ENCODE measurements around the gene GOLGA6L7.
A peak's percentile ranks its signal among the peaks of the same experiment; 100 is the strongest.
"Not testable (repeated sequence)": the region's sequence is repeated elsewhere in the genome, so short reads cannot be mapped to it uniquely, and the experiment has no call there.

The GOLGA6L7 gene, protein sequence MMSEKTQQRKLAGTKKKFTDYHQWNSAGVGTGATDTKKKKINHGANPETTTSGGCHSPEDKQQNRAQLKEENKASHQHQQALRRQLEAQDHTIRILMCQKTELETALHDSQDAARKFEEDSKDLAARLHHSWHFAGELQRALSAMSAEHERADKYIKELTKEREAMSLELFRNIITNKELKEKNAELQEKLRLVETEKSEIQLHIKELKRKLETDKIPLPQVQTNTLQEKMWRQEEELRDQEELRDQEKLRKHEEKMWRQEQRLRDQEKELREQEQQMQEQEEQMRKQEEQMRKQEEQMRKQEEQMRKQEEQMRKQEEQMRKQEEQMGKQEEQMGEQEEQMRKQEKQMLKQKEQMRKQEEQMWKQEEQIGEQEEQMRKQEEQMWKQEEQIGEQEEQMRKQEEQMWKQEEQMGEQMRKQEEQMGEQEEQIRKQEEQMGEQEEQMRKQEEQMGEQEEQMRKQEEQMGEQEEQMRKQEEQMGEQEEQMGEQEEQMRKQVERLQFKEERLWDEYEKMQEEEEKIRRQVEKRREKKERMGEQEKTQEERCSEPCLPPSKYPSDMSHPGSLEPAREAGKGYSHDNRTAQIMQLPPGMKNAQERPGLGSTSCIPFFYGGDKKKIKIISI

DNA sequence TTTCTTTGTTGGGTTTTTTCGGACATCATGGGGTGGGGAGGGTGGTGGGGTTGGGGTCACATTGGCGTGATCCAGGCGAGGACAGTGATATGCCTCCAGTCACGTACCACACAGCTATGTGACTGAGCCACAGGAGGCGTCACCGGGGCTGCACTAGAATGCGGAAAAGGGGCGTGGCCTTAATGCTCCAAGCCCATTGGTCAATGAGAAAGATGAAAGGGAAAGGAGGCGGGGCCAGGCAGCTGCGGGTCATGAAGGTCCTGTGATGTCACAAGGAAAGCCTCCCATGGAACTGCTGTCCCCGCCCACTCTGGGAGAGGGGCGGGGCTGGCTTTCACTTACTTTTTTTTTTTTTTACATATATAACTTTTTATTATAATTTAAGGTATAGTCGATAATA is at the start of gene GOLGA6L7:
Gene GOLGA6L7, minus strand, starts transcription at position 124 of the 400 bp plus-strand sequence. Its CDS starts 95 bp downstream, at position 29.
- DNase-seq: peak; percentile 24

DNA sequence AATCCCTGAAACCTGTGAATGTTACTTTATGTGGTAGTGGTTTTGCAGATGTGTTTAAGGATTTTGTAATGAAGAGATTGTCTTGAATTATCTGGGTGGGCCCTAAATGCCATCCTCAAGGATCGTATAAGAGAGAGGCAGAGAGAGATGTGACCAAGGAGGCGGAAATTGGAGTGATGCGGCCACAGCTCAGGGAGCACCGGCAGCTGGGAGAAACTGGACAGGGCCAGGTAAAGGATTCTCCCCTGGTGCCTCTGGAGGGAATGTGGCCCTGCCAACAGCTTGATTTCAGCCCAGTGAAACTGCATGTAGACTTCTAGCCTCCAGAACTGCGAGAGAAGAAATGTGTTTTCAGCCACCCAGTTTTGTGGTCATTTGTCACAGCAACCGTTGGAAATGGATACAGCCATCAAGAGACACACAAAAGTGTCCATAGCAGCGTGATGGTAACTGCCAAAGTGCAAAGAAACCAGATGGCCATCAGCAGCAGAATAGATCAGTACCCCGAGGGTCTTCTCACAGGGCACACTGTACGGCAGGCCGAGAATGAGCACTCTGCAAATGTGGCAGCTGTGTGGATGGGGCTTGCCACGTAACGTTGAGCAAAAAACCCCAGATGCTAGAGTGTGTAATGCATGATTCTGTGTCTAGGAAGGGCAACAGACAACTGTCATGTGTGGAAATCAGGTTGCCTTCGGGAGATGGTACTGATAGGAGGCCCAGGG is 49.6 kb upstream of the GOLGA6L7 start:
- no peak for DNase-seq

DNA sequence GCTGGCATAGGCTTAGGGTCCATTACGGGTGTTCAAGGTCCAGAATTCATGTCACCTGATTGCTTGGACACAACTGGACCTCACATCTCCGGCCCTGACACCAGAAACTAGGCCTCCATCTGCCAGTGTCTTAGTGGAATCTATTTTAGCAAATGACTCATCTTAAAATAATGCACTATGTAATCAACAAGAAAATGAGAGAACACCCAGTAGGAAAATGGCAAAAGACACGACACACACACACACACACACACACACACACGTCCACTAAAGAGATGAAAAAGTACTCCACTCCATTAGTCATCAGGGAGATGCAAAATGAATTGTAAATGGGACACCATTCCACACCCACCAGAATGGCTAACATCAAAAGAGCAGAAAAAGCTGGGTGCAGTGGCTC is 48.5 kb upstream of the GOLGA6L7 start:
- DNase-seq: no peak

DNA sequence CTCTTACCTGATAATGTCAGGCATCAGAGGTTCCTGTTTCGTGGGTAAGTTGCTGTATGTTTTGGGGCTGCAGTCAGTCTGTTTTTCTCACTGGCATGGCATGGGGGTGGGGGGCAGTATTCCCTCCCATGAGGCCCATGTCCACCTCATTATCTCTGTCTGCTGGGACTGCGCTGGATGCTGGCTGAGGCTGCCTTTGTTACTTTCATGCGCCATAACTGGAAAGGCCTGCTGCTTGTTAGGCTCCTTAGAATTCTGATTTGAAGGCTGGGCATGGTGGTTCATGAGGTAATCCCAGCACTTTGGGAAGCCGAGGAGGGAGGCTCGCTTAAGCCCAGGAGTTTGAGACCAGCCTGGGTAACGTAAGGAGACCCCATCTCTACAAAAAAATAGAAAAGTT is 47.1 kb upstream of the GOLGA6L7 start:
- no peak for DNase-seq

DNA sequence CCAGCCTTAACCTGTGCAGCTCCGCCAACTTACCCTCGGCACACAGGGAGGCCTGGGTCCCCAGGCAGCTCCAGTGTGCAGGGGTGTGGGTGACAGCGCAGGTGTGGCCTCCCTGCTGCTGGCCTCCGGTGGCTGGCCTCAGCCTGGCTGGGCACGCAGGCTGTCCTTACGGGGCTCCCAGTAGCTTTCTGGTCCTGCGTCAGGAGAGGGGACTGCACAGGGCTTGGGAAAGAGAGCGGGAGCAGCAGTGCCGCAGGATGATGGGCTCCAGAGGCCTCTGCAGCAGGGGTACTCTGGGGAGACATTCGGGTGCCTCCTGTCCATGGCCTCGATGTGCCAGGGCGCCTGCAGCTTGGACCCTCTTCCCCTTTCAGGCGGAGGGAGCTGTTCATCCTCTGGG is 46.7 kb upstream of the GOLGA6L7 start:
- no peak for DNase-seq

DNA sequence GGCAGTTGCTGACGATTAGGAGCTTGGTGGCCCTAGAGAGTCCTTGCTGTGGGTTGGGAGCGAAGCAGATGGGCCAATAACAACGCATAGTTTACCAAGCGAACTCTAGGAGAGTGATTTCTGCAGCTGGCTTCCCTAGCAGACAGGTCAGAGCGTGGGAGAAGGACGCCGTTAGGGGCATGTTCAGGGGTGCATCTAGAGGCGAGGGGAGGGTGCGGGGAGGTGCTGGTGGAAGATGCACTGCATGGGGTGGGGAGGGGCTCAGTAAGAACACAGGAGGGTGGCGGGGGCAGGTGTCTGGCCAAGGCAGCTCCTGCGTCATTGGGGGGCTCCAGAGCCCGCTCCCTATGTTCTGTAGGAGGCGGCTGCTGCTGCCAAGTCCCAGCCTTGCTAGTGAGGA is 46.2 kb upstream of the GOLGA6L7 start:
- DNase-seq: no peak

DNA sequence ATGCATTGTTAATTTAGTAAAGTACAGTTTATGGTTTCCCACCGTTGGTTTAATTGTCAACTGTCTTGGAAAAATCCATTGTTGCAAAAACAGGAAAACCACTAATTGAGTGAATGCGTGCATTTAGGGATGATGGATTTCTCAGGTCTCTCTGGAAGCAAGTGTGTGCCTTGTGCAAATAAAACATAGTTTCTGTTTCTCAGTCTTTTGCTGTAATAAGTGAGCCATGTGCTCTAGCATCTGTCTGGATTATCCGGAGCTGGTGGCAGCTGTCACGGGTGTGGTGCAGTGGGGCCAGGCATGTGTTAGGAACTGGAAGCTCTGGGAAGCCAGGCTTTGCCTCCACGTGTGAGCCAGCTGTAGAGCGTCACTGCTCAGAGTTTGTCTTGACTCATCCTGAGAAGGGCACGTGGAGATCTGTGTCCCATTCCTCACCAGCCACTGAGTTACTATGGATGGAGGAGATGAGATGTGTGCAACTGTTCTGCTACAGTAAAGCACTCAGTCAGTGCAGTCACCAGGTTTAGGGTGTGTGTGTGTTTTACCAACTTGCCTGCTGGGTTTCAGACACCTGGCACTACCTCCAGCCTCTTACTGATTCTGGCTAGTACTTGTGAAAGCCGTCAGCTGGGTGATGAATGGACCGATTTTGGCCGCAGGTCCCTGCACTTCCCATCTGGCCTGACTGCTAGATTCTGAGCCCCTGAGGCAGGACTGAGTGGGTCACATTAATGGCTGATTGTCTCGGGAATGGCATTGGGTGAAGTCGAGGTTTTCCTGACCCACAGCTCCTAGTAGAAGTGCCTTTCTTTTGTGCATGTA is 44.6 kb upstream of the GOLGA6L7 start:
- DNase-seq: no peak

DNA sequence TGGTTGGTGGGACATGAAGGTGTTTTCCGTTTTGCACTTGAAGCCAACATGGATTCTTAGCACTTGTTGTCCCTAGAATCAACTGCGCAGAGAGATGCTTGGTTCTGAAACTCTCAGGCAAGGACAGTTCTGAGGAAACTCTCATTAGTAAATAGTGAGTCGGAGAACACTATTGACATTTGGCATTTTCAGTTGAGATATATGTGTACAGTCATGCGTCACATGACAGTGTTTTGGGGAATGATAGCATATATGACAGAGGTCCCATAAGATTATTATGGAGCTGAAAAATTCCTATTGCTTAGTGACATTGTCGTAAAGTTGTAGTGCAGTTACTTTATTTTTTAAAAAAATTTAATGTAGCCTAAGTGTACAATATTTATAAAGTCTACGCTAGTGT is 43.1 kb upstream of the GOLGA6L7 start:
- no peak for DNase-seq

DNA sequence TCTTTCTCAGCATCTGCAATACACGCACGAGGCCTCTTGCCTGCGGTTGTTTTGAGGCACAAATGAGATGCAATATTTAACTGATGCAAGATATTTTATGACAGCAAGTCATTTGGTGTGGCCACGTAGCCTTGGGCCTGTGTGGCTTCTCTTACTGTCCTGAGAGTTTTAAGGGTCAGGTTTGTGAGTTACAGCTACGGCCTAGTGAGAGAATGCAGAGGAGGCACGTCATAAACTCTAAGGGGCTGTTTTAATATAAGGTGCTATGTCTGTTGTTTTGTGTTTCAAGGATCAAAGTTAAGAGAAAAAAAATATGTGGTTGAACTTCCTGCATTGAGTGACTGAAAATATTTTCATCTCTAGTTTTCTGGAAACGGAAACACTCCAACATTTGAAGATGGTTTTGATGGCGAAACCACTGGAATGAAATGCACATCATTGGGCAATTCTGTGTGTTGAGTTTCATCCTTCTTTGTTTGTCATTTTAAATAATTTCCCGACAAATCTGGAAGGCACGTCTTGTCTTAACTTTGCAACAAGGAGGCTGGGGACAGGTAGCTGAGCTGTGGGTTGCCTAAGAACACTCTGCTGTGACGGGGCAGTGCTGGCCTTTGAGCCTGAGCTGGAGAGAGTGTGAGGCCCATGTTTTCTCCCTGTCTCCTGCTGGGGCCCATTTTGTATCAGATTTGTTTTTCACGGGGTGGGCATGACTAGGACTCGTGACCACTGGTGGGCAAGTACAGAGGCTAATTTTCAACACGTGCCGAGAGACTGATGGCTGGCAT is 42.5 kb upstream of the GOLGA6L7 start:
- no peak for DNase-seq

DNA sequence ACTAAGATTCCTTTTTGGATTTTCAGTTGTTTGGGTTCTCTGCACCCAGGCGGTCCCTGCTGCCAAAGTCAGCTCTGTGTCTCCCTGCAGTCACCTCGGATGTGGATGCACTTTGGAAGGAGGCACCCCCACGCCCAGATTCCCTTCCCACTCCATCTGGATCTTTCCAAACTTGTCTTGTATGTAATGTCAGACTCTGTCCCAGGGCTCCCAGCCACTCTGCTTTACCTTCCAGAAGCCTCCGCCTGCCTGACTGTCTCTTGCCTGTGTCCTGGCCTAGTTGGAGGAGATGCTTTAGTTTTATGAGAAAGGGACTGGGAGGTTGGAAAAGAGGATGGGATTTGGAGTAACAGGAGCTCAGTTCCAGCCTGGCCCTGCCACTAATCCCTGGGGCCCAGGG is 41.8 kb upstream of the GOLGA6L7 start:
- not testable (repeated sequence) for DNase-seq

DNA sequence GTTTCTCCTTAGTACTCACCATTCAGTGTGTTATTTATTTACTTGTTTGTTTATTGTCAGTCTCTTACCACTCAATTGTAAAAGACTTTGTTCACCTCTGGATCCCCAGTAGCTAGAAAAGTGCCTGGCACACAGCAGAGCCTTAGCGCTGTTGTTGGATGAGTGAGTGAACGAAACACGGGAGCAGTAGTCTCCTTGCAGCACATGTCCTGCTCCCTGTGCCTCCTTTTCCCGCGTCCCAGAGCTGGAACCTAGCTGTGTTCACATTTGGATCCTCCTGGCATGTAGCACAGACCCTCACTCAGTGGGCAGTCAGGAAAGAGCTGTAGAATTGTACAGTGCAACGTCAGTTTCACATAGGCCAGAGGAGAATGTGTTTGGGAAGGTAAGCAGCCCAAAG is 41.4 kb upstream of the GOLGA6L7 start:
- DNase-seq: not testable (repeated sequence)

DNA sequence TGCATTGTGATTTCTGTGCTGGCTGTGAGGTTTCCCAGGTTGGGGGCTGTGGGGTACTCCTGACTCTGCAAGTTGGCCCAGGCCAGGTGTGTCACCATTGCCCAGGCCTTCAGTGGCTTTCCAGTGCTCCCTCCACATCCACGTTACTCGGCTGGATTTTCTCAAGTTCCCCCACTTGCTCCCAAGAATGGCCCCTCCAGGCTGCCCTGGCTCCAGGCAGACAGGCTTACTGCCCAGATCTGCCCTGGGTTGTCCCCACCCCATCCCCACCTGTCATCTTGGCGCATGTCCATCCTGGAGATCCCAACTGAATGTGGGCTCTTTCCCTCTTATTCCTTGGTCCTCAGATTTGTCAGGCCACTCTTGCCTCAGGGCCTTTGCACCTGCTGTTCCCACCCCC is 40.9 kb upstream of the GOLGA6L7 start:
- no peak for DNase-seq

DNA sequence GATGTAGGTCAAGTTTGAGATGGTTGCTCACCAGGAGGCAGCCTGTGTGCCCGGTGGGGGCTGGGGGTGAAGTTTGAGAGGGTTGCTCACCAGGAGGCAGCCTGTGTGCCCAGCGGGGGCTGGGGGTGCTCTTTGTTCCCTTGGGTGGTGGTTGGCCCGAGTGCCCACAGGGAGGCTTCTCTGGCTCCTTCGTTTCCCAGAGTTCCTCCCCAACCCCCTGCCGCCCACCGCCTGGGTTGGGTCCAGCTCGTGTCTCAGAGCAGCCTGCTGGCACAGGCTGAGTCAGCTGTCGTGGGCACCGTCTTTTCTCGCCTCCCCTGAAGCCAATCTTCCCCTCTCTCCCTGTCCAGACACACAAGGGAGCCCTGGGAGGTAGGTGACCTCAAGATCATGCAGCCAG is 40.5 kb upstream of the GOLGA6L7 start:
- DNase-seq: no peak

DNA sequence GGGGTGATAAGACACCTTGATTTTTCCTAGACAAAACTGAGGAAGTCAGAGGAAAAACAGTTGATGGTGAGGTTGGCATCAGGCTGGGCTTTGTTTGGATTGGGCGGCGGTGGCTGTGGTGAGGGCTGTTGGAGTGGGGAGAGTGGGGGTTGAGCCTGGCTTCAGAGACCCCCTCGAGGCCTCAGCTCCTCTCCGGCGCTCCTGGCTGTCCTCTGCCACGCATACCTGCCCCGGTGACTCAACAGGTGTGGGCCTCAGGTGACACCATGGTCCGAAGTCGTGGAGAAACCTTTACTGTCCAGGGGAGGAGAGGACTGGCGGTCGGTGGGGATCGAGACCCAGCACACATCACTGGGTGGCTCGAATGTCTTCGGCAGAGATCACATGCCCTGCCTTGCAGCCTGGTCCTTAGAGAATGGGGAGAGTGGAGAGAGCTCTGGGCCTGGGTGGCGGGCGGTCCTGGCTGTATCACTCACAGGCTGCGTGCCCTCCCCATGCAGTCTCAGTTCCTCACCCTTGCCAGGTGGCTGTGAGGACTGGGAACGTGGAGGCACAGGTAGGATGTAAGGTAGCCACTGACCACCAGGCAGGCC is 40.0 kb upstream of the GOLGA6L7 start:
- DNase-seq: no peak

DNA sequence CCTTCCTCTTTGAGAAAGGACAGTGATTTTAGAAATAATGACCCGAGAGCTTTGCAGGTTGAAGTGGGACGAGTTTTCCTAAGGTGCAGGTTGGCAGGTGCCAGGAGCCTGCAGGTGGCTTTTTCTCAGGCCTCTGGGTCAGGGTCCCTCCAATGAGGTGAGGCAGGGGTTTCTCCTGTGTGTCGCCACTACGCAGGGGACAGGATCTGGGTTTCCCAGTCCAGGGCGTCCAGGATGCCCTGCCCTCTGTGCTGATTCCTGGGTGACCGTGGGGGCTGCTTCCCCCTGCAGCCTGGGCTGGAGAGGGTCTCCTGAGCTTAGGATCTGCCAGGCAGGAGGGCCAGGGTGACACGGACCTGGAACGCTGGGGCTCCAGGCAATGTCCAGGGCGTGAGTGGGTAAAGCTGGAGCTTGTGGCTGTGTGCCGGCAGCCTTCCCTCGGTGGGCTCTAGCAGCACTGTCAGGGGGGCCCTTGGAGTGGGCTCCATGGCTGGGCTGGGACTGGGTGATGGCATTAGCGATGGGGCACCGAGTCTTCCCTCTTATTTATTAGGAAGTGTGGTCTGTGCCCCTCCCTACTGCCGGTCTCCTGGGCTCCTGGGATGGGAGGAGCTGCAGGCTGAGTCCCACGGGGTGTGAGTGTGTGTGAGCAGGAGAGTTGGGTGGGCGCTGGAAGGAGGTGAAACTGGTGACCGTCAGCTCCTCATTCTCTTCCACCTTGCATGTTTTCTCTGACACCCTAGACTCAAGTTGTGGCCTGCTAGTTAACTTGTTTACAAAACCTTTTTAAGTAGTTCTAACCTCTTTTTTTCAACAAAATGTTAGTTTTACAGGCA is 39.1 kb upstream of the GOLGA6L7 start:
- no peak for DNase-seq

DNA sequence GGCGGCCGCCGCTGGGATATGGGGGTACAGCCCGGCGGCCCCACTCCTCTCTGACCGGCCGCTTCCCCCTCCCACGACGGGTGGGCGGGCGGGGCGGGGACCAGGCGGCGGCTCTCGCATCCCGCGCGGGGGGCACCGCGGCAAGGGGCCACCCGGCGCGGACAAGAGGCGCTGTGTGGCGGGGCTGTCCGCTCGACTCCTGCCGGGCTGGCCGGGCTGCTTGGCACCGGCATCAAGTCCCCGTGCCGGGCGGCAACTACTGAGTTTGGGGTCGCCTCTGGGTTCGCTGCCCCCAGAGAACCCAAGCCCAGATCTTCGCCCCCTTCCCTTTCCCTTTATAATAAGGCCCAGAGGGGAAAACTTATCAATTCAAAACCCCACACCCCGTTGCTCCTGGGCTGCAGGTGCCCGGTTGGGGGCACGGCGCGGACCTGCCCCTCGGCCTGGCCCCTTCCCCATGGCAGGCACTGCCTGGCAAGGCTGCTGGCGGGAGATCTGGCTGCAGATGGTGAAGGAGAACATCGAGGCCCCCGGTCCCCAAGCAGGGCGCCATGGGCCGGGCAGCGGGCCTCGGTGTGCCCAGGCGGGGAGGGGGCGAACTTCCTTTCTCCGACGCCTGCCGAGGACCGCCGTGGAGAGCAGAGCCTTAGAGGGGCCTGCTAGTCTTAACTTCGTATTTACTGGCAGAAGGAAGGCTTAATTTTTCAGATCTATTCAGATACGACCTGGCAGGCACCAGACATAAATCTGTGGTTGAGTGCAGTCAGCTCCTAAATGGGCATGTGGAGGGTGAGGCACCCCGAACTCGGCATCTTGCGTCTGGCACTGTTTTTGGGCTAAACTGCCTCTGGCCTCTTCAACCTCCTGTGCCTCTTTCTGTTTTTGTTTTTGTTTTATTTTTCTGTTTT is 38.2 kb upstream of the GOLGA6L7 start:
- DNase-seq: no peak

DNA sequence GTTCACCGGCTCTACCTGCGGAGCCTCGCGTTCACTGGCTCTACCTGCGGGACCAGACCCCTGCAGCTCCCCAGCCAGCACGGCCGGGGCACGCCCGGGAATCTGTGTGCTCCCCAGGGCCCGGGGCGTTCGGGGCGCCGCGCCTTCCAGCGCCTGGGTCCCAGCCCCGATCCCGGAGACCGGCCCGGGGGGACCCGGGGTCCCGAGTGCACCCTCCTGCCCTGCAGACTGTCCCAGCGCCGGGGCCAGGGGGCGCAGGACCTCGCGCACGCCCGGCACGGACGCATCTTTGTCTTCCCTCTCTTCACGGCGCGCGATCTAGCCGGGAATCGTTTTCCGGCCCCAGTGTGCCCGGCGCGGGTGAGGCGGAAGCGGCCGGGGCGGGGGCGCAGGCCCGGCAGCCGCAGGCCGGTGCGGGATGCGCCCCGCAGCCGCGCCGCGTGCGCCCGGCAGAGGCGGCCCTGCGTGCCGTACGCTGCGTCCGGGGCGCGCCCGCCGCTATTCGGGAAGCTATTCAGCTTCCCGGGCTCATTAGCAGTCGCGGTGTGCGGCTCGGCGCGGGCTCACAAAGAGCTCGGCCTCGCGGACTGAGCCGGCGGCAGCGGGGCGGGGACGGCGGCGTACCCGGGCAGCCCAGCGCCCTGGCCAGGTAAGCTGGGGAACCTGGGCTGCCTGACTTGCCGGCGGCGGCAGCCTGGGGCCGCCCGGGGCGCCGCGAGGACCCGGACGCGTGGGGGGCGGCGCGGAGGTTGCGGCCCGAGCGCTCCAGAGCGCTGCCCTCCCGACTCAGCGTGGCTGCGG is 37.4 kb upstream of the GOLGA6L7 start, which contains the start of gene APBA2:
Gene APBA2, plus strand, starts transcription at position 345 of the 801 bp plus-strand sequence. CDS start 167,911 bp downstream, outside the sequence.
- DNase-seq: peak; percentile 69

DNA sequence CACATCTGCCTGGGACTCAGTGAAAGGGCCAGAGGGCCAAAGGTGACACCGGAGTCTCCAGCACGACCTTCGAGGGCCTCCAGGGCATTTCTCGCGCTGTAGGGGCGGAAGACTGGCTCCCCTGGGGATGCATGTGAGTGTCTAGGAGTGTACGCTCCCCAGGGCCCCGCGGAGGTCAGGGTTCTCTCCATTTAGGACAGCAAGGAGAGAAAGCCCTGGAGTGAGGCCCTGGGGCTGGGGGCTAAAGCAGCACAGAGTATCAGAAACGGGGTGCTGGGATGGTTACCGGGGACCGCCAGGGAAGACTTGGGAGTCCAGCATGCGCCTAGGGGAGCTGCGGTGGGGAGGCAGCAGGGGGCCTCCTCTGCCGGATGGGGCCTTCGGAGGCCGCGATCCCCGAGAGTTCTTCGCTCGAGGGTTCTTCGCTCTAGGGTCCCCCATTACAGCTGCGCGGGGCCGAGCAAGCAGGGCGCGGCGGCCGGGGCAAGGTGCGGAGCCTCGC is 36.7 kb upstream of the GOLGA6L7 start:
- DNase-seq: no peak
